ENCODE data around the gene ZNF175. TPM values are rescaled to one million over a fixed set of nuclear protein-coding genes. Genes with fewer than 3 reads are reported as not detected.
A peak's percentile ranks its signal among the peaks of the same experiment; 100 is the strongest.

Gene ZNF175
- 8.8 TPM for total RNA-seq
- long read RNA-seq, partial matches to known transcripts: 0 of 1 reads
- long read RNA-seq, other reads (novel, unspliced or antisense): 1 of 1 reads

DNA sequence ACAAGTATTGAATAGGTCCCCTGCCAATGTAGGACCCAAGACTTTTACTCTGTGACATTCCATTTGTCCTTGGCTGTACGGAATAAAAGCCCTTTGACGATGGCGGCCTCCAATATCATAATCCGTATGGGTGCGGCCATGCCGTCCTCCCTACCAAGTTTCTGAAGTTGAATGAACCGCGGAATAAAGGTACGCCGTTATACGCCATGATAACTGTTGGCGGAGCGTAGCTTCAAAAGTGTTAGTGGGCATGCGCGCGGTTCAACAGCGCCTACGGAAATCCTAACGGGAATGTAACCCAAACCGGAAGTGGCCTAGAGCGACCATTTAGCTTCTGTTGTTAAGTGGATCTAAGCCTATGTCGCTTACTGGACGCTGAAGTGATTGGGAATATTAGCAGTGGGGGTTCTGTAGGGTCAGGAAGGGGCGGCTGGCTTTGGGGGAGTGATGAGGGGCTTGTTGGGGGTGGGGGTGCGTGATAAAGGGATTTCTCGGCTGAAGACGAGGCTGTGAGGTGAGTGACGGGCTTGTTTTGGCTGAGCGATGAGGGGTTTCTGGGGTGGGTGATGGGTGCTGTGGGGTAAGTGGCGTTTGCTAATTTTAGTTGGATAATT is at the start of gene ZNF175:
Gene ZNF175, plus strand, starts transcription at position 322 of the 614 bp plus-strand sequence. CDS start 2,047 bp downstream, outside the sequence.
- peak; percentile 95 for DNase-seq (ENCODE audit: low spot score)

DNA sequence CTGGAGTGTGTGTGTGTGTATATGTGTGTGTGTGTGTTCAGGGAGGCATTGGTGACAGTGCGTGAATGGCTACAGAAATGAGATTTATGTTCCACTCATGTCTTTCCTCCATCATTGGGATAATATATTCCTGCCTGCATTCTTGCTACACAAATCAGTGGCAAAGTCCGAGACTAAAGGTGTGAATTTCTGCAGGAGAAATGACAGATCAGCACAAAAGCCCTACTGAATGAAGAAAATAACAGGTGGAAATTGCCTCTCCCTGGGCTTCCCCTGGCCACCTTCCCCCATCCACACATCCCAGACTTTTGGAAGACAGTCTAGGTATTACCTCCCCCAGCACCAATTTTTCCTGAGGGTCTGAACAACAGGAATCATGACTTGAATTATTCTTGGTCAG is 49.7 kb upstream of the ZNF175 start:
- no peak for DNase-seq (ENCODE audit: low spot score)

DNA sequence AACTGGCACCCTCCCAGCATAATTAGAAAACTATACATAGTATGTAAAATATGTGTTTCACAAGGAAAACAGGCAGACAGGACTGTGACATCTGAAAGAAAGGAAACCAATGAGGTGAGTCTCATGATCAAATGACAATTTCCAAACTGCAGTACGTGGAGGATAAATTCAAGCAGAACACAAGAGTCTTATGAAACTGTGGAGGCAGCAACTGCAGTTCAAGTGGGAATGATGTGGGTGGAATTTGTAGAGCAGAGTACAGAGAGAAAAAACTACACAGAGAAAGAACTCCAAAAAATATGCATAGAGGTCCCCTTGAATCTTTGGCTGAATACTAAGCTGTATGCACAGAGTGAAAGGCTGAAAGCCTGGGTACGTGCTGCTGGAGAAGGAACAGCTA is 49.3 kb upstream of the ZNF175 start:
- no peak for DNase-seq (ENCODE audit: low spot score)

DNA sequence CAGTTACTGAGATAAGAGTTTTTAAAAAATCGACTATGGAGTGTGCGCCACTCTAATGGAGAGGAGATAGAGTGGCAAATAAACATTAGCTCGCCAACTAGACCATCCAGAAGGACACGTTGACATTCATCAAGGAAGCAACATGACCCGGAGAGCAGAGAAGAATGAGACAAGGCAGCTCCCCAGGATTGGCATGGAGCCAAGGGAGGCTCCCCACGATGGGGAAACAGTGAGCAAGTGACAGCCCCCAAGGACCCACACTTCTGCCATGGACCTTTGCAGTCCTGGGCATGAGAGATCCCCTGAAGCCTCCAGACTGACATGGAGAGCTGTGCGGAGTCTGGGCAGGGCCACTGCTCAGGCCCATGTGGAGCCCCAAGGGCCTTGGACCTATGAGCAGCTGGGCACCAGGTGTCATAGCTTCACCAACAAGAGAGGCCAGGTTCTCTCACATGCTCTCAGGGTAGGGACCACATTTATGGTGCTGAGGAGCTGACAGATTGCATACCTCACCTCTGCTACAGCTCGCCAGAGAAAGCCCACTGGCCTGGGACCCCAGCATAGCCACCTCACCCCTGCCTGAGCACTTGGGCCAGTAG is 46.3 kb upstream of the ZNF175 start:
- peak; percentile 43 for DNase-seq (ENCODE audit: low spot score)

DNA sequence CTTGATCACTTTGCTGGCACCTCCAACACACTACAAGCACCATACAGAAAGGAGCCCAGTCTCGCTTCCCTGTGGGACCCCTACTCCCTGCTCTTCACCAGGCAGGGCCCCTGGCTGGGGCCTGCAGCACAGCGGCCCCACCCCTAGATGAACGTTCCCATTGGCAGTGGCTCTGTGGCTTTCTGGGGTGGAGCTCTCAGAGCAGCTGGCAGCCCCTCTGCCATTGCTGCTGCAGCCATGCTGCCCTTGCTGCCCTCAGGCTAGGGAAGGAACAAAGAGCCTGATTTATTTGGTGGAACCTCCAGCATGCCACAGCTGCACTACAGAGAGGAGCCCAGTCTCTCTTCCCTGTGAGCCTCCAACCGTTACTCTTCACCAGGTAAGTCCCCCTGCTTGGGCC is 45.4 kb upstream of the ZNF175 start:
- no peak for DNase-seq (ENCODE audit: low spot score)

DNA sequence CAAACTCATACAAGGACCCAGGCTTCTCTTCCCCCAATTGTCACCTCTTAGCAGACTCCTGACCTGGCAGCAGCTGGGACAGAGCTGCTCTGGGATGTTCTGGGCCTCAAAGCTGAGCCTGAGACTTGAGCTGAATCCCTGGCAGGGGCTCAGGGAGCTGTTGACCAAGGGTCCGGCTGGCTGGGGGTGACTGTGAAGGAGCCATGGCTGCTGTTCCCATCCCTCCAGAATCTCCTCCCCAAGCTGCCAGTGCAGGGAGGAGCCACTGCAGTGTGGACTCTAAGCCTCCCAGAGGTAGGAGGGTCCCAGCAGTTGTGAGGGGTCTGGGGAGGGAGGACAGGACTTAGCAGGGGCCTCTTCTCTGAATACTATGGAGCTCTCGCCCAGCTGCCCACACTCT is 41.8 kb upstream of the ZNF175 start:
- no peak for DNase-seq (ENCODE audit: low spot score)

DNA sequence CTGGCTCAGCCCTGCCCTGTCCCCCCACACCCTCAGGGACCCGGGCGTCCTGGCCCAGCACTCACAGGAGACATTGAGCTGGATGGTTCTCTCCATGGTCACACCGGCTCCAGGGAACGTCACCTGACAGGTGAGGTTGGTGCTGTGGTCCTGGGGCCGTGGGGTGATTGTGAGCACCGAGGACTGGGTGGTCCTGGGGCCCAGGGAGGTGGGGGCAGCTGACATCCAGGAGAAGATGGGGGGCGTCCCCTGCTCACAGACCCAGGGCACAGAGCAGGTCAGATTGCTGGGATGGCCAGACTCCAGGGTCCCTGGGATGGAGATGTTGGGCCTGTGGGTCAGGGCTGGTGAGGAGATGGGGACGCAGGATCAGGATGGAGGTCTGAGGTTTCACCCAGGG is 40.5 kb upstream of the ZNF175 start:
- no peak for DNase-seq (ENCODE audit: low spot score)

DNA sequence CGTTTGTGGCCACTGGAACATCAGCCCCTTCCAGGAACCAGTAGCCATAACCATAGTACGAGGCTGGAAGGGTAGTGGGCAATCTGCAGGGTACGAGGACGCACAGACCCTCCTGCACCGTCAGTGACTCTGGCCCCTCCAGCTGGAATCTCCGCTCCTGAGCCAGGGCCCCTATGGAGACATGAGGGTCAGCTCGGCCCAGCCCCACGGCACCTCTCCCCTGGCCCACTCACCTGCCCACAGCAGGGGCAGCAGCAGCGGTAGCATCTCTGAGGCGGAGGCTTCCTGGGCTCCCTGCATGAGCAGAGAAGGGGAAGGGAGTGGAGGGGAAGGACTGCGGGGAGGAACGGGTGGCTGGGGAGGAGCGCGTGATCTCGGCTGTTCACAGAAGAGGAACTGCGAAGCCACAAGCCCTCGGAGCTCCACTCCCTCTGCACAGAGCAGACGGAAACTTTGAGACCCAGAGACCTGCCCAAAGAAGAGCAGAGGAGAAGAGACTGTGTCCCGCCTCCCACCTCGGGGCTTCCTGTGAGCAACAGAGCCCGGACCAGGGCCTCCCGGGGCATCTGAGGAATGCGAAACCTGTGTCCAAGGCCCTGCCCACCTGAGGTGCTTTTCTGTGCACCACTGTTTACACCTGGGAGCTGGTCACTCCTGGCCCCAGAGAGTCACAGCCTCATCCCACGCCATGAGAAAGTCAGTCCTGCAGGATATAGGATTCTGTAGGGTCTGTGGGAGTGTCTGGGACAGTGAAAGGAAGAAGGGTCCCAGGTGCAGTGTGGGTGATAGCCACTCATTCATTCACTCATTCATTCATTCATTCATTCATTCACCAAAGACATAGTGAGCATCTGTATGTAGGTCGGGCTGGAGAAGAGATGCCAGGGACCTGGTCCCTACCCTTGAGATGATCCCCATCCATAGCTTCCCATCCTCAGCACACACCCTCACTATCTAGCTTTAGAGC is 39.5 kb upstream of the ZNF175 start, which contains the start of gene SIGLEC6:
Gene SIGLEC6, minus strand, starts transcription at position 322 of the 967 bp plus-strand sequence. Its CDS starts 22 bp downstream, at position 300.
- DNase-seq (ENCODE audit: low spot score): peak; percentile 76

DNA sequence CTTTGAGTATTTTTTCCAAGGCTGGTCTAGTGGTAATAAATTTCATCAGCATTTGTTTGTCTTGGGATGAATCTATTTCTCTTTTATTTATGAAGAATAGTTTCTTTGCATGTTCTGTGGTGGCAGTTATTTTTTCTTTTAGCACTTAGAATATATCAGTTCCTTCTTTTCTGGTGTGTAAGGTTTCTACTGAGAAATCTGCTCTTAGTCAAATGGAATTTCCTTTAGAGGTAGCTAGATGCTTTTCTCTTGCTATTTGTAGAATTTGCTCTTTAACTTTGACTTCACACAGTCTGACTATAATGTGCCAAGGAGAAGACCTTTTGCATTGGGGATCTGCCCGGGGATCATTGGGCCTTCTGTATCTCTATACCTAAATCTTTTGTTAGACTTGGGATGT is 35.5 kb upstream of the ZNF175 start:
- no peak for DNase-seq (ENCODE audit: low spot score)

DNA sequence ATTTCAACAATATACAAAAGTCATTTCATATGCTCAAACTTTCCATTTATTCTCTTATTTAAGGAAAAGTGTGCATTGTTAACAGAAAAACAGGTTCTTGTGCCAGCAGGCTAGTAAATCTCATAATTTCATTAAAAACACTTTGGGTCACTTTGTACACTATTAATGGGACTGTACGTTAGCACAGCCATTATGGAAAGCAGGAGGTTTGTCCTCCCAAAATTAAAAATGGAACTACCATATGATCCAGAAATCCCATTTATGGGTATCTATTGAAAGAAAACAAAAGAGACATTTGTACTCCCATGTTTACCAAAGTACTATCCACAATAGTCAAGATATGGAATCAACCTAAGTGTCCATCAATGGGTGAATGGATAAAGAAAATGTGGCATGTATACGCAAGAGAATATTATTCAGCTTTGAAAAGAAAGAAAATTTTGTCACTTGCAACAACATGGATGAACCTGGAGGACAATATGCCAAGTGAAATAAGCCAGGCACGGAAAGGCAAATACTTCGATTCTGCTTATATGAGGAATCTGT is 31.2 kb upstream of the ZNF175 start:
- no peak for DNase-seq (ENCODE audit: low spot score)

DNA sequence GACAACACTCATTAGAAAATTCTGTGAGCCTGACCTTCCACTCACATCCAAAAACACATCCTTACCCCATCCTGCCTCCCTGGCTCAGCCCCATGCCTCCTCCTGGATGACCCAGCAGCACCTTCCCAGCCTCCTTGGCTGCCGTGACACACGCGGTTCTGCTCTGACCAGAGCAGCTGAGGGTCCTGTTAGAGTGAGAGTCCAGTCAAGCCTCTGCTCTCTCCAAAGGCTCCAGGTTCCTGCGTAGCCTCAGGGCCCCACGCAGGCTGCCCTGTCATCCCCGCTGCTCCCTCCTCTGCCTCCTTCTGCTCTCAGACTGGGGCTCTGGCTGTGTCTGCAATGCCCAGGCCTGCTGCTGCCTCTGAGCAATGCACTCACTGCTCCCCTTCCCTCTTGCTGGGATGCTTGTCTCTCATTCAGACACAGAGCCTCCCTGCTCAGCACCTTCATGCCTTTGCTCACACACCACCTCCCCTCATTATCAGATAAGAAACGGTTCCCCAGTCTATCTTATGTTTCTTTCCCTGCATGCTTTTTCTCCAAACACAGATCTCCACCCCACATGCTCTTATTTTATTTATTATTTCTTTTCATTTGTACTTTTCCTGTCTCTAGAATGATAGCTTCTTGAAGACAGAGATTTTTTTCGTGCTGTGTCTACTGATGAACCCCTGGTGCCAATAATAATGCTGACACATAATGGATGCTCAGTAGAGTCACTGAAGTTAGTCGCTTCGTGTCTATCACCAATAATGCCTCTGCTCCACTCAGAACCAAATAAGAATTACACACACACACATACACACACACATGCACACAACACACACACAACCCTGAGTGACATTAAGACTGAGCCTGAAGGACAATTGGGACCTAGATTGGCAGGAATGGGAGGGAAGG is 29.4 kb upstream of the ZNF175 start:
- no peak for DNase-seq (ENCODE audit: low spot score)

DNA sequence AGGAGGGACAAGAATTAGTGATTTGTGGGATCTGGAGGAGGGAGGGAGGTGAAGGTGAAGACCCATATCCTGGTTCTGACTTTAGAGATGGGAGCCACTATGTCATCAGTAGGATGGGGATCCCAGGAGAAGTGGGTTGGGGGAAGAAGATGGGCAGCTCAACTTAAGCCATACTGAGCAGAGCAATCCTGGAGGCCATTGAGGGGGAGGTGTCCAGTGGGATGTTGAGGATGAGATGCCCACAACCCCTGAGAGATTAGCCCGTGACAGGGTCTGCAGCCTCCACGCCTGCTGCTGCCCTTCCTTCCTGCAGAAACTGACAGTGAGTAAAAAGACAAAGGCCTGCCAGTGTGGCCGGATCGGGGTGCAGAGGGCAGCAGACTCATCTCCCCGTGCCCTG is 28.4 kb upstream of the ZNF175 start:
- no peak for DNase-seq (ENCODE audit: low spot score)

DNA sequence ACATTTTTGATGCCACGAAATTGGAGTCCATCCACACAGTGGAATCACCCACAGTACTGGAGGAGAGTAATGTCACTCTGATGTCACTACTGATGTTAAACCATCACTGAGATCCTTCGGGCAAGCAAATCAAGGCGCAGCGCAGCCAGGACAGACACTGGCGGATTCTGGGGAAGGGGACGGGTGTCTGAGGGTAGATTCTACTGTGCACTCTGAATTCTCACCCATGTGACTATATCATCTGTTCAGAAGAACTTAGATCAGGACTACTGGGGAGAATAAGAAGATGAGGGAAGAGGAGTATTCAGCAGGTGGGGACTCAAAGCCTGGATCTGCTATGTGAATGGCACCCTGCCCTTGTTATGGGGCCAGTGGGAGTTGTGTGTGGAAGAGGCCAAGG is 27.0 kb upstream of the ZNF175 start:
- DNase-seq (ENCODE audit: low spot score): no peak

DNA sequence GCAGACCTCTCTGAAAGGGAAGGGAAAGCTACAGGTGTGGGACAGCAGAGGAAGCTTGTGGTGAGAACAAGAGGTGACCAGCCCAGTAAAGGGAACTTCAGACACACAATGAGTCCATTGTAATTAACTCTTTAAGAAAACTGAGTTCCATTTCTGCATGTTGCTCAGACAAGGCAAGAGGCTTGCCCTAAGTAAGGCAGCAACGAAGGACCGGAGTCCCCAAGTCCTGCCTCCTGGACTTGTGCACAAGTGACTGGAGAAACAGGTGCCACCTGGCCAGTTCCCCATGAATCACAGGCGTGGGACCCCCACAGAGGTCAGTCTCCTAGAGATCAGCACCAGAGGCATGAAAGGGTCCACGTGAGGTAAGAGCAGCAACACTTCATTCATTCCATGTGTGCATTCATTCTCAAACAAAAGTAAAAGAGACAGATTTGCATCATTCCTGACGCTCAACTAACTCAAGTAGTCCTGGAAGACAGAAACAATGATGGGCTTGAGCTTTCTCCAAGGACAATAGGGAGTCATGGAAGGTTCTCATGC is 24.9 kb upstream of the ZNF175 start:
- DNase-seq (ENCODE audit: low spot score): no peak

DNA sequence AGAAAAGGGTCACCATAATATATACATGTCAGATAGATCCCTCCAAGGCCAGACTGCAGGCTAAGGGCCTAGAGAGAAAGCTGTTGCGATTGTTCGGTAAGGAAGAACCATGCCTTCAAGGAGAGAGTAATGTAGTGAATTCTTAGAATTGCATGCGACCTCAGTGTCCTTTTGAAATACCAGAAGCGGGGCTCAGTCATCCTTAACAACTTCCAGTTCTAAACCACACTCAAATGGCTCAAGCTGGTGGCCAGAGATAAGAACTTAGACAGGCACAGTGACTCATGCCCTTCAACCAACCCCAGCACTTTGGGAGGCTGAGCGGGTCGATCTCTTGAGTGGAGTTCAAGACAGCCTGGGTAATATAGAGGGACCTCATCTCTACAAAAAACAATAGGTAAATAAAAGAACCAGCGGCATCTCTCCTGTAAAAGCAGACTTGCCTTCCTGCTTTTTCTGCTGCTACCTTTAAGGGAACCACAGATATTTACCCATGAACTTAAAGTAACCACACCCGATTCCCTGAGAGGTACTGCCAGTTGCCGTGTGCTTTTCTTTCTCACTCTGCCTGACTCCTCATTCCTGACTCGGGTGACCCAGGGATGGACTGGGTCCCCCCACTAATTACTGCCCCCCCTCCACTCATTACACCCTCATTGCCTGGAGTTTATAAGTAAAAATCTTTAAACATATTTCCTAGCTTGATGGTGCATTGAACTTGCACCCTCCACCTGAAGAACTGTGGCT is 24.3 kb upstream of the ZNF175 start:
- no peak for DNase-seq (ENCODE audit: low spot score)

DNA sequence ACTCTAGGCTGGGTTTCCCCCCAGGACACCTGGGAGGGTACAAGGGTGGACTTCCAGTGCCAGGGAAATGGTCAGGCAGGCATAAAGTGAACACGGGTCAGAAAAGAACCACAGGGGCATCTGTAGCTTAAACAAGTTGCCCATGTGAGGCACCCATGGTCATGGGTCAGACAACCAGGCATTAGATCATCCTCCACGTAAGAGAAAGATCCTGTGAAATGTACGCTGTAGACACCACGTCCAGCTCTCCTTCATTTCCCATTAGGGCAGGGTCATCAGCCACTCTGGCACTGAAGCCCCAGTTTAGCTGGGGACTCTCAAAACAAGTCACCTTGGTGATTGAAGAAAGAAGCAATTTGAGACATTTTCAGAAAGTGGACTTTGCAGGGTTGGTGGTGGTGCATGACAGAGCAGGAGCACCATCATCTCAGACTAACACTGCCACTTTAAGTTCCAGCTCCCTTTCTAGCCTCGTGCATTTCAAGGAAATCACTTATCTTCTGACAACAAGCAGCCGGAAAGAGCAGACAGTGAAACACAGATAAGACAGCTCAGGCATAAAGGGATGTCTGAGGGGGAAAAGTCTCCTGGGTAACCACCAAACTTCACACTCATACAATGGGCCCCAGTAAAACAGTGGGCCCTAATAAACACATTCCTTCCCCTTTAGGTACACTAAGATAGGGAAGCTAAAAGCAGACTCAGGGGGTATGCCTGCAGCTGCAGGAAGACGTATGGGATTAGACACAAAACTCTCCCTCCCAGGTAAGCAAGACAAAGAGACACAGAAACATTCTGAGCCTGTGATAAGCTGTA is 23.5 kb upstream of the ZNF175 start:
- DNase-seq (ENCODE audit: low spot score): no peak

DNA sequence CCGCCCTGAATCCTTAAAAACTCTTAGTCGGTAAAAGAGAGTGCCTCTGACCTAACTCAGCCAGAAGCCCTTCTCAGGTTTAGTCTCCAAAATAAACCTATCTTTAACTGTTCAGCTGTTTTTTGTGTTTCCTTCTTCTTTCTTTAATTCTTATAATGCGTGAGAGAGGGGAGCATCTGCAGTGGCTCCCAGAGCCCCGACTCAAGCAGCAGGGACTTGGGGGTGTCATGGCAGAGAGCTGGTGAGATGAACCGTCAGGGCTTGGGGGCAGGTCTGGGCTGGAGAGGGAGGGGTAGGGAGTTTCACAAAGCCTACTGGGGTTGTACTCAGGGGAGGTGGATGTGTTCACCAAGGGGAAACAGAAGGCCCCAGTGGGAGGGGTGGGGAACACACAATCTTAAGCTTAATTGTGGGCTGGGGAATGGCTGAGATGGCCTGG is 22.9 kb upstream of the ZNF175 start:
- no peak for DNase-seq (ENCODE audit: low spot score)

DNA sequence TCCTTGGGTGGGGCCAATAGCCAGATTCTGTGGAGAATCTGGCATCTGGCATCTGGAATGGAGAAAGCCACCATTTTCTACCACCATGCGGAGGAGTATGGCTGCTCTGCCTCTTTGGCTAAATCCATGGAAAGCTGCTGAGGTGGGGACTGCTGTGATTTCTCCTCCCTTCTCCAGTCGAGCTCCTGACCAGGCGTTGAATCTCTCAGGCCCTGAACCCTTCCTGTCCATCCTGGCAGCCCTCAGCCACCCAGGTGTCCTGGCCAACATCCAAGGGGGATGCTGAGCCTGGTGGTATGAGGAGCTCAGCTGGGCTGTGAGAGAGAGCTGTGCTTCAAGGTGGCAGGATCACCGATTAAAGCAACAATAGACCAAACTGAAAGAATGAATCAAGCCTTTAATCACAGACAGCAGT is 22.2 kb upstream of the ZNF175 start:
- DNase-seq (ENCODE audit: low spot score): no peak

All from mesenteric fat pad (tissue), 1 donor.